Measurements from ENCODE around the gene IGFBP1. TPM values are rescaled to one million over a fixed set of nuclear protein-coding genes. Genes with fewer than 3 reads are reported as not detected.
A peak's percentile ranks its signal among the peaks of the same experiment; 100 is the strongest.
"Not testable (repeated sequence)": the region's sequence is repeated elsewhere in the genome, so short reads cannot be mapped to it uniquely, and the experiment has no call there.

The IGFBP1 gene
- not detected for total RNA-seq

- peak in 1 of 2 donors; percentile 58 for ATAC-seq
- no peaks in the 10 kb centered on the region for H3K9me3 Mint-ChIP-seq
- DNase-seq (ENCODE audit: low spot score in 2 of 2), result peak in 1 of 2 donors; percentile 7
- no peak within 1 kb of the TSS for H3K27ac Mint-ChIP-seq
- no peaks in the 10 kb centered on the region for H3K36me3 Mint-ChIP-seq
Measured at GRCh38 chr7:45888185-45888992, at the start of gene IGFBP1. IGFBP1 (plus strand) TSS chr7:45888488; CDS start chr7:45888653, 165 bp downstream.

GRCh38 chr7:45838852-45839251, 49.4 kb upstream of the IGFBP1 start:
- not testable (repeated sequence) for H3K27ac Mint-ChIP-seq; DNase-seq (ENCODE audit: low spot score in 2 of 2); ATAC-seq; H3K36me3 Mint-ChIP-seq; H3K9me3 Mint-ChIP-seq

DNA sequence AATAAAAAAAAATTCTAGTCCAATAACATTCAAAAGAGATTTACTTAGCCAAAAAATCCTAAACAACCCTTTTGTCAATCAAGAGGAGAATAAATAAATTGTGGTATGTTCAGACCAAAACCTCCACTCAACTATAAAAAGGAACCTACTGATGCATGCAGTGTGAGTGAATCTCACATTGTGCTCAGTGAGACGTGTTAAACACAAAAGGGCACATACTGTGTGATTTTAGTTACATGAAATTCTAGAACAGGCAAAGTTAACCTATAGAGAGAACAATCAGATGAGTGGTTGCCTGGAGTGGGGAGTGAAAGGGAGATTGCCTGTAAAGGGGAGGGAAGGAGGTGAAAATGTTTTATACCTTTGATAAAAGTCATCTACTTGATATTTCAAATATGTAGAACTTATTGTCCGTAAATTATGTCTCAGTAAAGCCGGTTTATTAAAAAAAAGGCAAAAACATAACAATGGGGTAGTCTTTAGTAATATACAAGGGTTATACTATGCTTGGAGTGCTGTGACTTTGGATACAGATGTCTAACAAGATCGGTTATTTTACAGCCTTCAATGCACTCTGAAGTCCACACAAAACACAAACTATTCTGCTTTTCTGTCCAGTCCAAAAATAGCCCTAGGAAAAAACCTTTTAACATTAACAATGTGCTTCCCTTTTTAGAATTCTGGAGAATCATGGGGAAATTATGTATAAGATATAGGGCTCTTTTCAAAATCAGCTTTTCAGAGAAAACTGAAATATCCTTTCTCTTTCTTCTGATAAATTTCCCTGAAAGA, 46.2 kb upstream of the IGFBP1 start:
- not testable (repeated sequence) for DNase-seq (ENCODE audit: low spot score in 2 of 2); ATAC-seq; H3K9me3 Mint-ChIP-seq; H3K27ac Mint-ChIP-seq; H3K36me3 Mint-ChIP-seq

DNA sequence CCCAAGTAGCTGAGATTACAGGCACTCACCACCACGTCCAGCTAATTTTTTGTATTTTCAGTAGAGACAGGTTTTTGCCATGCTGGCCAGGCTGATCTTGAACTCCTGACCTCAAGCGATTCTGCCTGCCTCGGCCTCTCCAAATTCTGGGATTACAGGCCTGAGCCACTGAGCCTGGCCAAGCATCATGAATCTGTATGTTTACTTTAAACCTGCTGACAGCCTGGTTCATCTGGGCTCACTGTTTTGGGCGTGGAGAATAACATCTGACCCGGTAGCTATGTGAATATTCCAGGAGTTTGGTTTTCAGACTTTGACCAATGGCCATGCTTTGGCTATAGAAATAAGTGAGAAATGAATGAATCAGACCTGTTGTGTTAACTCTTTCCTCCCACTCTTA, 41.8 kb upstream of the IGFBP1 start:
- not testable (repeated sequence) for ATAC-seq; H3K27ac Mint-ChIP-seq; H3K36me3 Mint-ChIP-seq; DNase-seq (ENCODE audit: low spot score in 2 of 2); H3K9me3 Mint-ChIP-seq

- H3K36me3 Mint-ChIP-seq; DNase-seq (ENCODE audit: low spot score in 2 of 2); H3K27ac Mint-ChIP-seq; ATAC-seq; H3K9me3 Mint-ChIP-seq: not testable (repeated sequence)
Measured at GRCh38 chr7:45848734-45849133, 39.6 kb upstream of the IGFBP1 start.

DNA sequence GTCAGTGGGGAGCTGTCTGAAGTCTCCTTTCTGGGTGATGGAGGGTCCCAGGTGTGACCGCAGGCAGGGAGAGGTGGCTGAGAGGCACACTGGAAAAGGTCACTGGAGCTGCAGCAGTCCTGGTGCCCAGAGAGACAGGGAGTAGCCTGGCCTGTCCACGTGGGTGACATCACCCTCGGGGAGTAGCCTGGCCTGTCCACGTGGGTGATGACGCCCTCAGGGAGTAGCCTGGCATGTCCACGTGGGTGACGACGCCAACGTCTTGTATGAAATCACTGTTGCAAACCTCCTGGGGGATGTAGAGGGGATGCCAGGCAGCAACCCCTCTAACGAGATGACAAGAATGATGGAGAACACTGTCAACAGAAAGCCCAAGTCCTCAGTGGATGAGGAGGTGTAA, 35.3 kb upstream of the IGFBP1 start:
- not testable (repeated sequence) for ATAC-seq; H3K9me3 Mint-ChIP-seq; DNase-seq (ENCODE audit: low spot score in 2 of 2); H3K36me3 Mint-ChIP-seq; H3K27ac Mint-ChIP-seq

DNA sequence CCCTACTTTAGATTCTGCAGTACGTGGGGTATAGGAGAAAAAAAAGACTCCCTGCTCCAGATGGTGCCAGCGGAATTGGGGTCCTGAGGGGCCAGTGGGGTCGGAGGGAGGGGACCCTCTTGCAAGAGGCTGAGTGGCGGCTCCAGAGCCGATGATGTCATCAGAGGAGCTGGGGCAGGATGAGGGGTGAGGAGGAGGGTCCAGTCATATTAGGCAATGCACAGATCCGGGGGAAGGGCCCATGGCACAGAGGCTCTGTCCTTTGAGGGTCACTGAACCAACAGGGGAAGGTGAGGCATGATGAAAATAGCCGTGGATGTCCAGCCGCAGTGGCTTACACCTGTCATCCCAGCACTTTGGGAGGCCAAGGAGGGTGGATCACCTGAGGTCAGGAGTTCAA, 34.8 kb upstream of the IGFBP1 start:
- H3K9me3 Mint-ChIP-seq; DNase-seq (ENCODE audit: low spot score in 2 of 2); ATAC-seq; H3K36me3 Mint-ChIP-seq; H3K27ac Mint-ChIP-seq: not testable (repeated sequence)

GRCh38 chr7:45855680-45856079, 32.6 kb upstream of the IGFBP1 start:
- H3K36me3 Mint-ChIP-seq; ATAC-seq; H3K9me3 Mint-ChIP-seq; H3K27ac Mint-ChIP-seq; DNase-seq (ENCODE audit: low spot score in 2 of 2): not testable (repeated sequence)

DNA sequence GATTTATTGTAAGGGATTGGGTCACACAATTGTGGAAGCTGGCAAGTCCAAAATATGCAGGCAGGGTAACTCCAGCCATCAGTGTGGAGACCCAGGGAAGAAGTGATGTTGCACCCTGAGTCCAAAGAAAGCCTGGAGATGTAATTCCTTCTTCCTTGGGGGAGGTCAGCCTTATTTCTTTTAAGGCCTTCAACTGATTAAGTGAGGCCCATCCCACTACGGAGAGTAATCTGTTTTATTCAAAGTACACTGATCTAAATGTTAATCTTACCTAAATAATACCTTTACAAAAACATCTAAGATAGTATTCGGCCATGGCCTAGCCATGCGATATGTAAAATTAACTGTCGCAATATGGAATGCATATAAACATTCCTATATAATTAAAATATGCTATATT, 31.4 kb upstream of the IGFBP1 start:
- not testable (repeated sequence) for H3K9me3 Mint-ChIP-seq; H3K36me3 Mint-ChIP-seq; H3K27ac Mint-ChIP-seq; ATAC-seq; DNase-seq (ENCODE audit: low spot score in 2 of 2)

DNA sequence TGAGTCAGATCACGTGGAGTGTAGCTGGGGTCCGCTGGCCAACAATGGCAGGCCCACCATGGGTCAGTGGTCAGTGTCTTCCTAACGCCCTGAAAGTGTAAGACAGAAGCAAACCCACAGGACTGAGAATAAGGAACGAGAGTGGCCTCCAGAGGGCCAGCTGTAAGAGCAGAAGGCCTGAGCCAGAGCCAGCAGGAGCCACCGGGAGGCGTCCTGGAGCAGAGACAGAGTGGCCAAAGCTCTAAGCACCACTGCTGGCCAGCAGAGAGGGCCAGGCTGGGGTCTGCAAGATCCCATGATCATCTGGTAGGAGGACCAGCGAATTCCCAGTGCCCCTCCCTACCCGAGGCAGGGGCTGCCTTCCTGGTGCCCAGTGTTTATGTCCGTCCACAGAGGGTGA, 24.6 kb upstream of the IGFBP1 start:
- DNase-seq (ENCODE audit: low spot score in 2 of 2), result no peak
- ATAC-seq, result no peak
- no peaks in the 10 kb centered on the region for H3K36me3 Mint-ChIP-seq
- no peak overlapping the region for H3K27ac Mint-ChIP-seq
- no peaks in the 10 kb centered on the region for H3K9me3 Mint-ChIP-seq

GRCh38 chr7:45865594-45866410, 22.5 kb upstream of the IGFBP1 start:
- no peak for DNase-seq (ENCODE audit: low spot score in 2 of 2)
- ATAC-seq, result no peak
- Mint-ChIP-seq H3K27ac (no peak overlapping the region), H3K9me3 (no peaks in the 10 kb centered on the region), H3K36me3 (no peaks in the 10 kb centered on the region)

- ATAC-seq (no peak), DNase-seq (ENCODE audit: low spot score in 2 of 2) (no peak)
- H3K36me3 Mint-ChIP-seq, result no peaks in the 10 kb centered on the region
- H3K9me3 Mint-ChIP-seq, result no peaks in the 10 kb centered on the region
- H3K27ac Mint-ChIP-seq, result no peak overlapping the region
Measured at GRCh38 chr7:45867471-45867870, 20.8 kb upstream of the IGFBP1 start.

- Mint-ChIP-seq H3K9me3 (no peaks in the 10 kb centered on the region), H3K27ac (no peak overlapping the region), H3K36me3 (no peaks in the 10 kb centered on the region)
- ATAC-seq (no peak), DNase-seq (ENCODE audit: low spot score in 2 of 2) (no peak)
Measured at GRCh38 chr7:45869426-45869825, 18.9 kb upstream of the IGFBP1 start.

GRCh38 chr7:45872116-45873034, 15.9 kb upstream of the IGFBP1 start:
- no peak for DNase-seq (ENCODE audit: low spot score in 2 of 2)
- Mint-ChIP-seq H3K9me3 (peaks cover 4 to 5% of the 10 kb centered on the region in 2 donors), H3K27ac (no peak overlapping the region), H3K36me3 (peaks cover 4% of the 10 kb centered on the region in 2 donors)
- ATAC-seq, result no peak

GRCh38 chr7:45873035-45873354, 15.3 kb upstream of the IGFBP1 start, which contains the start of gene CCDC201:
CCDC201 (minus strand) TSS chr7:45873082; CDS start chr7:45873007, 75 bp downstream.
- Mint-ChIP-seq H3K27ac (no peak within 1 kb of the TSS), H3K36me3 (peaks cover 4% of the 10 kb centered on the region in 2 donors), H3K9me3 (peaks cover 4 to 6% of the 10 kb centered on the region in 2 donors)
- DNase-seq (ENCODE audit: low spot score in 2 of 2), result no peak
- ATAC-seq, result no peak

- no peak for ATAC-seq
- Mint-ChIP-seq H3K36me3 (peaks cover 4% of the 10 kb centered on the region in 2 donors), H3K9me3 (peaks cover 4 to 6% of the 10 kb centered on the region in 2 donors), H3K27ac (no peak overlapping the region)
- DNase-seq (ENCODE audit: low spot score in 2 of 2), result no peak
Measured at GRCh38 chr7:45873355-45873754, 14.9 kb upstream of the IGFBP1 start.

All from activated naive CD4-positive, alpha-beta T cell treated with anti-CD3 and anti-CD28 coated beads, Interleukin-2, amount 50 U/mL, for 72 hours (primary cell).